Stimulated activated naive CD8-positive, alpha-beta T cell treated with anti-CD3 and anti-CD28 coated beads, Interleukin-15, Interleukin-2, amounts not matched to agents 100 ng/mL and 50 ng/mL, for 24 hours (primary cell): ENCODE results near the gene IL15RA.

Experiments
- H3K27ac Mint-ChIP-seq: one replicate; pipeline ENCODE4 v1.8.0; 2021; ENCODE audit warnings: mild to moderate bottlenecking, mixed read lengths
- H3K27me3 Mint-ChIP-seq: one replicate; pipeline ENCODE4 v1.8.0; 2021; ENCODE audit warnings: mixed read lengths
- H3K36me3 Mint-ChIP-seq: one replicate; pipeline ENCODE4 v1.8.0; 2021; ENCODE audit warnings: low read depth, mixed read lengths
- H3K4me1 Mint-ChIP-seq: one replicate; pipeline ENCODE4 v1.8.0; 2021; ENCODE audit warnings: low read depth, mixed read lengths
- H3K4me3 Mint-ChIP-seq: one replicate; pipeline ENCODE4 v1.8.0; 2021; ENCODE audit warnings: mild to moderate bottlenecking, mixed read lengths
- H3K9me3 Mint-ChIP-seq: one replicate; pipeline ENCODE4 v1.8.0; 2021; ENCODE audit warnings: mixed read lengths

Gene IL15RA

GRCh38 chr10:5977471-5978229 lies at the start of gene IL15RA:
Gene IL15RA, minus strand, starts transcription at chr10:5977543. Its CDS starts 51 bp downstream, at chr10:5977492.
- H3K4me3 Mint-ChIP-seq: peak within 1 kb of the TSS; percentile 97
- H3K27me3 Mint-ChIP-seq: no peaks in the 10 kb centered on the region
- H3K4me1 Mint-ChIP-seq: peaks cover 38% of the 10 kb centered on the region
- H3K27ac Mint-ChIP-seq: peak within 1 kb of the TSS; percentile 99
- peaks cover 10% of the 10 kb centered on the region for H3K36me3 Mint-ChIP-seq
- no peaks in the 10 kb centered on the region for H3K9me3 Mint-ChIP-seq

GRCh38 chr10:6025683-6026255 lies 48.4 kb upstream of the IL15RA start:
- no peak overlapping the region for H3K4me3 Mint-ChIP-seq
- peaks cover 38% of the 10 kb centered on the region for H3K4me1 Mint-ChIP-seq
- H3K27me3 Mint-ChIP-seq: no peaks in the 10 kb centered on the region
- peak overlapping the region; percentile 76 for H3K27ac Mint-ChIP-seq
- peaks cover 3% of the 10 kb centered on the region for H3K9me3 Mint-ChIP-seq
- peaks cover 88% of the 10 kb centered on the region for H3K36me3 Mint-ChIP-seq

- H3K36me3 Mint-ChIP-seq: peaks cover 88% of the 10 kb centered on the region
- peaks cover 37% of the 10 kb centered on the region for H3K4me1 Mint-ChIP-seq
- no peaks in the 10 kb centered on the region for H3K27me3 Mint-ChIP-seq
- no peak overlapping the region for H3K27ac Mint-ChIP-seq
- H3K9me3 Mint-ChIP-seq: no peaks in the 10 kb centered on the region
- no peak overlapping the region for H3K4me3 Mint-ChIP-seq
Observed at GRCh38 chr10:6024334-6024682, 47.0 kb upstream of the IL15RA start.

GRCh38 chr10:6023661-6024333 lies 46.5 kb upstream of the IL15RA start:
- Mint-ChIP-seq H3K4me1 (peaks cover 42% of the 10 kb centered on the region), H3K4me3 (no peak overlapping the region), H3K9me3 (no peaks in the 10 kb centered on the region), H3K27ac (no peak overlapping the region), H3K27me3 (no peaks in the 10 kb centered on the region), H3K36me3 (peaks cover 92% of the 10 kb centered on the region)

- Mint-ChIP-seq H3K4me1 (peaks cover 41% of the 10 kb centered on the region), H3K4me3 (no peak overlapping the region), H3K27ac (peak overlapping the region; percentile 68), H3K9me3 (no peaks in the 10 kb centered on the region), H3K27me3 (no peaks in the 10 kb centered on the region), H3K36me3 (peaks cover 92% of the 10 kb centered on the region)
Observed at GRCh38 chr10:6022660-6023059, 45.3 kb upstream of the IL15RA start.

GRCh38 chr10:6020826-6021225 lies 43.5 kb upstream of the IL15RA start:
- peaks cover 91% of the 10 kb centered on the region for H3K36me3 Mint-ChIP-seq
- peak overlapping the region; percentile 70 for H3K27ac Mint-ChIP-seq
- peaks cover 56% of the 10 kb centered on the region for H3K4me1 Mint-ChIP-seq
- H3K9me3 Mint-ChIP-seq: no peaks in the 10 kb centered on the region
- no peaks in the 10 kb centered on the region for H3K27me3 Mint-ChIP-seq
- no peak overlapping the region for H3K4me3 Mint-ChIP-seq

- Mint-ChIP-seq H3K27me3 (no peaks in the 10 kb centered on the region), H3K27ac (peak overlapping the region; percentile 85), H3K36me3 (peaks cover 98% of the 10 kb centered on the region), H3K9me3 (no peaks in the 10 kb centered on the region), H3K4me3 (no peak overlapping the region), H3K4me1 (peaks cover 66% of the 10 kb centered on the region)
Observed at GRCh38 chr10:6019796-6020195, 42.5 kb upstream of the IL15RA start.

- peak overlapping the region; percentile 10 for H3K4me3 Mint-ChIP-seq
- H3K36me3 Mint-ChIP-seq: peaks cover 98% of the 10 kb centered on the region
- H3K9me3 Mint-ChIP-seq: no peaks in the 10 kb centered on the region
- peak overlapping the region; percentile 85 for H3K27ac Mint-ChIP-seq
- H3K27me3 Mint-ChIP-seq: no peaks in the 10 kb centered on the region
- peaks cover 67% of the 10 kb centered on the region for H3K4me1 Mint-ChIP-seq
Observed at GRCh38 chr10:6019010-6019782, 41.9 kb upstream of the IL15RA start.

- no peaks in the 10 kb centered on the region for H3K27me3 Mint-ChIP-seq
- no peak overlapping the region for H3K4me3 Mint-ChIP-seq
- peaks cover 98% of the 10 kb centered on the region for H3K36me3 Mint-ChIP-seq
- peak overlapping the region; percentile 85 for H3K27ac Mint-ChIP-seq
- H3K4me1 Mint-ChIP-seq: peaks cover 71% of the 10 kb centered on the region
- no peaks in the 10 kb centered on the region for H3K9me3 Mint-ChIP-seq
Observed at GRCh38 chr10:6018422-6018821, 41.1 kb upstream of the IL15RA start.

- Mint-ChIP-seq H3K4me3 (no peak overlapping the region), H3K9me3 (no peaks in the 10 kb centered on the region), H3K4me1 (peaks cover 69% of the 10 kb centered on the region), H3K36me3 (peaks cover 95% of the 10 kb centered on the region), H3K27me3 (no peaks in the 10 kb centered on the region), H3K27ac (no peak overlapping the region)
Observed at GRCh38 chr10:6017781-6018354, 40.5 kb upstream of the IL15RA start.

GRCh38 chr10:6014241-6014761 lies 37.0 kb upstream of the IL15RA start:
- Mint-ChIP-seq H3K4me3 (no peak overlapping the region), H3K27ac (peak overlapping the region; percentile 91), H3K9me3 (no peaks in the 10 kb centered on the region), H3K4me1 (peaks cover 72% of the 10 kb centered on the region), H3K36me3 (peaks cover 83% of the 10 kb centered on the region), H3K27me3 (no peaks in the 10 kb centered on the region)

- no peaks in the 10 kb centered on the region for H3K9me3 Mint-ChIP-seq
- H3K4me1 Mint-ChIP-seq: peaks cover 71% of the 10 kb centered on the region
- peak overlapping the region; percentile 74 for H3K27ac Mint-ChIP-seq
- H3K4me3 Mint-ChIP-seq: no peak overlapping the region
- H3K27me3 Mint-ChIP-seq: no peaks in the 10 kb centered on the region
- peaks cover 76% of the 10 kb centered on the region for H3K36me3 Mint-ChIP-seq
Observed at GRCh38 chr10:6013413-6014192, 36.3 kb upstream of the IL15RA start.

- Mint-ChIP-seq H3K4me3 (peak overlapping the region; percentile 10), H3K36me3 (peaks cover 63% of the 10 kb centered on the region), H3K4me1 (peaks cover 65% of the 10 kb centered on the region)
Observed at GRCh38 chr10:6012121-6012905, 35.0 kb upstream of the IL15RA start.

More at GRCh38 chr10:6012121-6012905, 35.0 kb upstream of the IL15RA start:
- no peaks in the 10 kb centered on the region for H3K27me3 Mint-ChIP-seq
- H3K27ac Mint-ChIP-seq: peak overlapping the region; percentile 78
- peaks cover 5% of the 10 kb centered on the region for H3K9me3 Mint-ChIP-seq
